ENCODE data around the gene VILL.

The VILL gene

GRCh38 chr3:38011111-38011510 is 20.5 kb downstream of the VILL start:
- no peaks in the 10 kb centered on the region for H3K79me2 ChIP-seq (ENCODE audit: control insufficient read depth, insufficient read depth, low read length)

GRCh38 chr3:38015485-38015884 is 24.9 kb downstream of the VILL start:
- Histone ChIP-seq H3K27ac (ENCODE audit: low read depth, low read length) (no peak overlapping the region), H3K27me3 (ENCODE audit: insufficient read depth, low read length, poor library complexity) (no peaks in the 10 kb centered on the region), H4K8ac (ENCODE audit: low read depth, low read length) (no peak overlapping the region), H3K4me2 (ENCODE audit: low read length) (no peak overlapping the region), H3K79me2 (ENCODE audit: control insufficient read depth, insufficient read depth, low read length) (no peaks in the 10 kb centered on the region), H2BK120ac (ENCODE audit: low read depth, low read length) (no peak overlapping the region), H3K4ac (ENCODE audit: low read depth, low read length) (no peak overlapping the region), H3K56ac (ENCODE audit: low read length) (no peak overlapping the region), H3K79me1 (ENCODE audit: low read length) (no peaks in the 10 kb centered on the region), H3K4me3 (ENCODE audit: low read length) (no peak overlapping the region), H2BK5ac (ENCODE audit: low read length) (no peak overlapping the region), H3K36me3 (ENCODE audit: control insufficient read depth, insufficient read depth, low read length) (no peaks in the 10 kb centered on the region), H2AK5ac (ENCODE audit: low read length) (no peak overlapping the region), H3K9ac (ENCODE audit: low read length) (no peak overlapping the region), H3K4me1 (ENCODE audit: control insufficient read depth, low read depth, low read length) (no peaks in the 10 kb centered on the region), H4K5ac (ENCODE audit: low read length) (no peak overlapping the region), H2BK15ac (replicated peaks; ENCODE audit: low read depth) (no peak overlapping the region), H3K18ac (ENCODE audit: low read length) (no peak overlapping the region), H3K23ac (ENCODE audit: low read length) (no peak overlapping the region)
- no CpG with 5 or more reads among the region's 3 CpGs for WGBS (ENCODE audit: extremely low coverage, insufficient coverage, low lambda C conversion rate)
- DNase-seq, result no peak

More at GRCh38 chr3:38011111-38011510, 20.5 kb downstream of the VILL start:
- H3K27ac ChIP-seq (ENCODE audit: low read depth, low read length), result no peak overlapping the region
- no peak overlapping the region for H3K4me3 ChIP-seq (ENCODE audit: low read length)
- no peaks in the 10 kb centered on the region for H3K79me1 ChIP-seq (ENCODE audit: low read length)
- no peak overlapping the region for H3K23ac ChIP-seq (ENCODE audit: low read length)
- H4K5ac ChIP-seq (ENCODE audit: low read length), result no peak overlapping the region
- no CpG with 5 or more reads among the region's 21 CpGs for WGBS (ENCODE audit: extremely low coverage, insufficient coverage, low lambda C conversion rate)
- H3K4ac ChIP-seq (ENCODE audit: low read depth, low read length), result no peak overlapping the region
- H2BK5ac ChIP-seq (ENCODE audit: low read length), result no peak overlapping the region
- no peak overlapping the region for H2BK15ac ChIP-seq (replicated peaks; ENCODE audit: low read depth)
- H3K4me2 ChIP-seq (ENCODE audit: low read length), result no peak overlapping the region
- no peak overlapping the region for H2AK5ac ChIP-seq (ENCODE audit: low read length)
- no peaks in the 10 kb centered on the region for H3K36me3 ChIP-seq (ENCODE audit: control insufficient read depth, insufficient read depth, low read length)
- H3K18ac ChIP-seq (ENCODE audit: low read length), result no peak overlapping the region
- H2BK120ac ChIP-seq (ENCODE audit: low read depth, low read length), result no peak overlapping the region
- H4K8ac ChIP-seq (ENCODE audit: low read depth, low read length), result no peak overlapping the region
- H3K9ac ChIP-seq (ENCODE audit: low read length), result no peak overlapping the region
- DNase-seq, result no peak
- H3K56ac ChIP-seq (ENCODE audit: low read length), result no peak overlapping the region
- H3K27me3 ChIP-seq (ENCODE audit: insufficient read depth, low read length, poor library complexity), result no peaks in the 10 kb centered on the region
- H3K4me1 ChIP-seq (ENCODE audit: control insufficient read depth, low read depth, low read length), result no peaks in the 10 kb centered on the region

GRCh38 chr3:38015984-38016383 is 25.4 kb downstream of the VILL start:
- Histone ChIP-seq H3K4me2 (ENCODE audit: low read length) (no peak overlapping the region), H3K56ac (ENCODE audit: low read length) (no peak overlapping the region)
- no CpG with 5 or more reads among the region's 3 CpGs for WGBS (ENCODE audit: extremely low coverage, insufficient coverage, low lambda C conversion rate)

GRCh38 chr3:38016410-38016809 is 25.8 kb downstream of the VILL start:
- Histone ChIP-seq H3K79me1 (ENCODE audit: low read length) (no peaks in the 10 kb centered on the region), H2BK120ac (ENCODE audit: low read depth, low read length) (no peak overlapping the region), H3K4me3 (ENCODE audit: low read length) (no peak overlapping the region), H3K27me3 (ENCODE audit: insufficient read depth, low read length, poor library complexity) (no peaks in the 10 kb centered on the region), H3K4me1 (ENCODE audit: control insufficient read depth, low read depth, low read length) (no peaks in the 10 kb centered on the region), H2BK5ac (ENCODE audit: low read length) (no peak overlapping the region), H3K79me2 (ENCODE audit: control insufficient read depth, insufficient read depth, low read length) (no peaks in the 10 kb centered on the region), H3K36me3 (ENCODE audit: control insufficient read depth, insufficient read depth, low read length) (no peaks in the 10 kb centered on the region), H3K4ac (ENCODE audit: low read depth, low read length) (no peak overlapping the region), H3K56ac (ENCODE audit: low read length) (no peak overlapping the region), H4K8ac (ENCODE audit: low read depth, low read length) (no peak overlapping the region), H3K23ac (ENCODE audit: low read length) (no peak overlapping the region), H3K27ac (ENCODE audit: low read depth, low read length) (no peak overlapping the region), H3K18ac (ENCODE audit: low read length) (no peak overlapping the region), H2BK15ac (replicated peaks; ENCODE audit: low read depth) (no peak overlapping the region), H2AK5ac (ENCODE audit: low read length) (no peak overlapping the region), H3K4me2 (ENCODE audit: low read length) (no peak overlapping the region), H3K9ac (ENCODE audit: low read length) (no peak overlapping the region), H4K5ac (ENCODE audit: low read length) (no peak overlapping the region)
- WGBS (ENCODE audit: extremely low coverage, insufficient coverage, low lambda C conversion rate), result no CpG with 5 or more reads among the region's 13 CpGs
- DNase-seq, result no peak

More at GRCh38 chr3:38015984-38016383, 25.4 kb downstream of the VILL start:
- Histone ChIP-seq H2BK120ac (ENCODE audit: low read depth, low read length) (no peak overlapping the region), H3K18ac (ENCODE audit: low read length) (no peak overlapping the region), H2BK15ac (replicated peaks; ENCODE audit: low read depth) (no peak overlapping the region), H4K5ac (ENCODE audit: low read length) (no peak overlapping the region), H3K36me3 (ENCODE audit: control insufficient read depth, insufficient read depth, low read length) (no peaks in the 10 kb centered on the region), H3K4me1 (ENCODE audit: control insufficient read depth, low read depth, low read length) (no peaks in the 10 kb centered on the region), H3K27ac (ENCODE audit: low read depth, low read length) (no peak overlapping the region), H3K4me3 (ENCODE audit: low read length) (no peak overlapping the region), H3K23ac (ENCODE audit: low read length) (no peak overlapping the region), H3K9ac (ENCODE audit: low read length) (no peak overlapping the region), H3K27me3 (ENCODE audit: insufficient read depth, low read length, poor library complexity) (no peaks in the 10 kb centered on the region), H2BK5ac (ENCODE audit: low read length) (no peak overlapping the region), H3K4ac (ENCODE audit: low read depth, low read length) (no peak overlapping the region), H3K79me2 (ENCODE audit: control insufficient read depth, insufficient read depth, low read length) (no peaks in the 10 kb centered on the region), H3K79me1 (ENCODE audit: low read length) (no peaks in the 10 kb centered on the region), H2AK5ac (ENCODE audit: low read length) (no peak overlapping the region), H4K8ac (ENCODE audit: low read depth, low read length) (no peak overlapping the region)
- no peak for DNase-seq

- Histone ChIP-seq H3K4me3 (ENCODE audit: low read length) (no peak overlapping the region), H4K8ac (ENCODE audit: low read depth, low read length) (no peak overlapping the region), H3K27me3 (ENCODE audit: insufficient read depth, low read length, poor library complexity) (no peaks in the 10 kb centered on the region), H2BK5ac (ENCODE audit: low read length) (no peak overlapping the region), H3K36me3 (ENCODE audit: control insufficient read depth, insufficient read depth, low read length) (no peaks in the 10 kb centered on the region), H3K4ac (ENCODE audit: low read depth, low read length) (no peak overlapping the region), H4K5ac (ENCODE audit: low read length) (no peak overlapping the region), H2BK15ac (replicated peaks; ENCODE audit: low read depth) (no peak overlapping the region), H3K27ac (ENCODE audit: low read depth, low read length) (no peak overlapping the region), H3K4me2 (ENCODE audit: low read length) (no peak overlapping the region), H3K56ac (ENCODE audit: low read length) (no peak overlapping the region), H2AK5ac (ENCODE audit: low read length) (no peak overlapping the region), H3K79me2 (ENCODE audit: control insufficient read depth, insufficient read depth, low read length) (no peaks in the 10 kb centered on the region), H3K4me1 (ENCODE audit: control insufficient read depth, low read depth, low read length) (no peaks in the 10 kb centered on the region), H3K79me1 (ENCODE audit: low read length) (no peaks in the 10 kb centered on the region), H2BK120ac (ENCODE audit: low read depth, low read length) (no peak overlapping the region), H3K18ac (ENCODE audit: low read length) (no peak overlapping the region), H3K23ac (ENCODE audit: low read length) (no peak overlapping the region), H3K9ac (ENCODE audit: low read length) (no peak overlapping the region)
- no peak for DNase-seq
- no CpG with 5 or more reads among the region's 6 CpGs for WGBS (ENCODE audit: extremely low coverage, insufficient coverage, low lambda C conversion rate)
These were observed 26.4 kb downstream of the VILL start for GRCh38 chr3:38016847-38017444.
